Measurements from ENCODE around the gene ZNF554. TPM values are rescaled to one million over a fixed set of nuclear protein-coding genes. Genes with fewer than 3 reads are reported as not detected.

ZNF554 gene
- total RNA-seq, 1 experiment from 2014 or later: 5.9 TPM

DNA sequence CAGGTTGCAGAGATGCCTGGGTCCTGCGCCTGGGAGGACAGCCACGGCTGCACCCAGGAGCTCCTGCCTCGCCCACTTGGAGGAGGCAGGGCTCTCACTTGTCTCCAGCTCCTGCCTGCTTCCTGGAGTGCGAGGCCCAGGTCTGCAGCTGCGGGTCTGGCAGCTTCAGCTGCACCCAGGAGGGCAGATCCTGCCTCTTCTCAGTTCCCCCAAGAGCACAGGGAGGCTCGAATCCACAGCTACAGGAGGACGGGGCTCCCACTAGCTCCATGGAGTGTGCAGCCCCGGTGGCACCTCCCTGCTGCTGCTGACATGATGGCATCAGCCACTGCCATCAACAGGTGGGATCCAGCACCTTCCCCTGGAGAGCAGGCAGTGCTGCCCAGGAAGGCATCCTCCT lies 4.5 kb downstream of the ZNF554 start:
- Histone ChIP-seq H4K8ac (replicated peaks; ENCODE audit: insufficient read length, low read depth, low read length) (no peak overlapping the region), H2BK20ac (ENCODE audit: low read depth, low read length, poor library complexity, severe bottlenecking) (no peak overlapping the region), H3K79me1 (ENCODE audit: insufficient read depth, low read depth, low read length, poor library complexity, severe bottlenecking) (no peaks in the 10 kb centered on the region), H3K18ac (ENCODE audit: insufficient read length, low read depth, low read length) (no peak overlapping the region), H3K23me2 (ENCODE audit: insufficient read length, low read depth, low read length, poor library complexity, severe bottlenecking) (no peaks in the 10 kb centered on the region), H3K9ac (ENCODE audit: extremely low read depth, insufficient read length, low read length) (no peak overlapping the region), H4K20me1 (ENCODE audit: control insufficient read depth, insufficient read depth, insufficient read length) (peaks cover 2% of the 10 kb centered on the region), H3T11ph (ENCODE audit: low read length) (no peak overlapping the region), H3K4me2 (ENCODE audit: insufficient read depth, insufficient read length, low read length) (no peak overlapping the region), H2AFZ (ENCODE audit: low read length) (no peak overlapping the region), H2BK120ac (ENCODE audit: low read depth, low read length, poor library complexity, severe bottlenecking) (no peak overlapping the region), H3K27ac (ENCODE audit: insufficient read length, low read depth, low read length) (no peak overlapping the region), H4K91ac (ENCODE audit: insufficient read length, low read depth, low read length) (no peak overlapping the region), H3K27me3 (ENCODE audit: insufficient read depth, low read length) (no peaks in the 10 kb centered on the region), H3K9me3 (ENCODE audit: control insufficient read depth, low read depth, low read length) (peaks cover 6% of the 10 kb centered on the region), H2BK15ac (ENCODE audit: low read depth, low read length) (no peak overlapping the region), H3K79me2 (ENCODE audit: insufficient read depth, low read length) (no peaks in the 10 kb centered on the region), H3K4ac (ENCODE audit: low read depth, low read length) (no peak overlapping the region), H2BK5ac (ENCODE audit: insufficient read length, low read length) (no peak overlapping the region), H4K5ac (ENCODE audit: insufficient read length, low read depth, low read length) (no peak overlapping the region), H3K14ac (ENCODE audit: insufficient read depth, low read length) (no peak overlapping the region), H3K56ac (ENCODE audit: insufficient read length, low read depth, low read length) (no peak overlapping the region), H3K23ac (ENCODE audit: insufficient read length, low read depth, low read length) (no peak overlapping the region), H2BK12ac (ENCODE audit: insufficient read length, low read depth, low read length) (no peak overlapping the region), H3K4me1 (ENCODE audit: insufficient read depth, low read length) (no peaks in the 10 kb centered on the region), H2AK5ac (ENCODE audit: insufficient read length, low read length) (no peak overlapping the region)
- H3K9me3 Mint-ChIP-seq: peaks cover 21 to 37% of the 10 kb centered on the region in 2 experiments
- no peaks in the 10 kb centered on the region for H3K27me3 Mint-ChIP-seq (ENCODE audit: low read depth)
- H3K4me1 Mint-ChIP-seq: peaks cover 3% of the 10 kb centered on the region in 2 experiments; a peak in 1 of 4 replicates
- WGBS (ENCODE audit: extremely low coverage, insufficient read length, low lambda C conversion rate): no CpG with 5 or more reads among the region's 8 CpGs
- peaks cover 34 to 49% (median 39%) of the 10 kb centered on the region in 3 experiments for H3K36me3 Mint-ChIP-seq (ENCODE audit: insufficient read depth in 1 of 3, low read depth in 3 of 3)
- H3K4me3 Mint-ChIP-seq: no peak overlapping the region
- TF ChIP-seq, protein P1, sequence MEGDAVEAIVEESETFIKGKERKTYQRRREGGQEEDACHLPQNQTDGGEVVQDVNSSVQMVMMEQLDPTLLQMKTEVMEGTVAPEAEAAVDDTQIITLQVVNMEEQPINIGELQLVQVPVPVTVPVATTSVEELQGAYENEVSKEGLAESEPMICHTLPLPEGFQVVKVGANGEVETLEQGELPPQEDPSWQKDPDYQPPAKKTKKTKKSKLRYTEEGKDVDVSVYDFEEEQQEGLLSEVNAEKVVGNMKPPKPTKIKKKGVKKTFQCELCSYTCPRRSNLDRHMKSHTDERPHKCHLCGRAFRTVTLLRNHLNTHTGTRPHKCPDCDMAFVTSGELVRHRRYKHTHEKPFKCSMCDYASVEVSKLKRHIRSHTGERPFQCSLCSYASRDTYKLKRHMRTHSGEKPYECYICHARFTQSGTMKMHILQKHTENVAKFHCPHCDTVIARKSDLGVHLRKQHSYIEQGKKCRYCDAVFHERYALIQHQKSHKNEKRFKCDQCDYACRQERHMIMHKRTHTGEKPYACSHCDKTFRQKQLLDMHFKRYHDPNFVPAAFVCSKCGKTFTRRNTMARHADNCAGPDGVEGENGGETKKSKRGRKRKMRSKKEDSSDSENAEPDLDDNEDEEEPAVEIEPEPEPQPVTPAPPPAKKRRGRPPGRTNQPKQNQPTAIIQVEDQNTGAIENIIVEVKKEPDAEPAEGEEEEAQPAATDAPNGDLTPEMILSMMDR (conservative IDR thresholded peaks at IDR 0.05): no peak
- DNase-seq: no peak
- no peak overlapping the region for H3K27ac Mint-ChIP-seq
